Glutamatergic neuron (in vitro differentiated cells): ENCODE data around the gene ABCC10. TPM values are rescaled to one million over a fixed set of nuclear protein-coding genes. Genes with fewer than 3 reads are reported as not detected.
"Not testable (repeated sequence)": the region's sequence is repeated elsewhere in the genome, so short reads cannot be mapped to it uniquely, and the experiment has no call there.

Experiments used
- DNase-seq: peaks from one replicate; pipeline ENCODE4 v3.0.0; 2022
- H3K27ac Mint-ChIP-seq: one replicate; pipeline ENCODE4 v1.8.0; 2020; ENCODE audit warnings: mild to moderate bottlenecking, mixed read lengths, inconsistent platforms; ENCODE audit not compliant: unreplicated experiment
- H3K27me3 Mint-ChIP-seq: one replicate; pipeline ENCODE4 v1.8.0; 2020; ENCODE audit warnings: mild to moderate bottlenecking, moderate library complexity, mixed read lengths, inconsistent platforms; ENCODE audit not compliant: unreplicated experiment
- H3K36me3 Mint-ChIP-seq: one replicate; pipeline ENCODE4 v1.8.0; 2020; ENCODE audit warnings: mild to moderate bottlenecking, mixed read lengths, inconsistent platforms; ENCODE audit not compliant: unreplicated experiment
- H3K4me1 Mint-ChIP-seq: one replicate; pipeline ENCODE4 v1.8.0; 2020; ENCODE audit warnings: mild to moderate bottlenecking, low read depth, mixed read lengths, inconsistent platforms; ENCODE audit not compliant: unreplicated experiment
- H3K4me3 Mint-ChIP-seq: one replicate; pipeline ENCODE4 v1.8.0; 2020; ENCODE audit warnings: mild to moderate bottlenecking, mixed read lengths, inconsistent platforms; ENCODE audit not compliant: unreplicated experiment
- H3K9me3 Mint-ChIP-seq: one replicate; pipeline ENCODE4 v1.8.0; 2020; ENCODE audit warnings: mild to moderate bottlenecking, moderate library complexity, mixed read lengths, inconsistent platforms; ENCODE audit not compliant: unreplicated experiment
- CTCF ChIP-seq: fragments of 200-600 bp; sonication (generic); IDR thresholded peaks from one replicate; pipeline ENCODE4 v1.5.0; 2021; ENCODE audit not compliant: partially characterized antibody, unreplicated experiment
- total RNA-seq: library from RNA; stranded (reverse); fragmentation: NEBNext Ultra II Directional; extraction: Animal tissue kit (Norgen Biotek cat#: 25700); gene quantifications from one replicate; pipeline ENCODE4 v1.2.1, GENCODE V29; 2021; ENCODE audit not compliant: unreplicated experiment

ABCC10 gene
- total RNA-seq, 1 donor from 2014 or later: 94.8 TPM

GRCh38 chr6:43461936-43462335 is 34.6 kb downstream of the ABCC10 start:
- DNase-seq: no peak
- Mint-ChIP-seq H3K27me3 (peaks cover 1% of the 10 kb centered on the region), H3K4me3 (no peak overlapping the region), H3K36me3 (no peaks in the 10 kb centered on the region), H3K9me3 (peaks cover 2% of the 10 kb centered on the region), H3K4me1 (peaks cover 1% of the 10 kb centered on the region), H3K27ac (no peak overlapping the region)
- TF ChIP-seq CTCF: no peak

GRCh38 chr6:43464337-43464736 is 37.0 kb downstream of the ABCC10 start:
- no peaks in the 10 kb centered on the region for H3K27me3 Mint-ChIP-seq
- H3K36me3 Mint-ChIP-seq: no peaks in the 10 kb centered on the region
- H3K9me3 Mint-ChIP-seq: no peaks in the 10 kb centered on the region
- no peak for DNase-seq
- H3K4me3 Mint-ChIP-seq: no peak overlapping the region
- no peak overlapping the region for H3K27ac Mint-ChIP-seq
- H3K4me1 Mint-ChIP-seq: peaks cover 8% of the 10 kb centered on the region
- no peak for TF ChIP-seq CTCF

- no peak overlapping the region for H3K27ac Mint-ChIP-seq
- H3K4me1 Mint-ChIP-seq: peaks cover 8% of the 10 kb centered on the region
- H3K9me3 Mint-ChIP-seq: no peaks in the 10 kb centered on the region
- no peak overlapping the region for H3K4me3 Mint-ChIP-seq
- no peaks in the 10 kb centered on the region for H3K36me3 Mint-ChIP-seq
- no peak for TF ChIP-seq CTCF
- no peak for DNase-seq
- no peaks in the 10 kb centered on the region for H3K27me3 Mint-ChIP-seq
Measured at GRCh38 chr6:43465948-43466347, 38.6 kb downstream of the ABCC10 start.

GRCh38 chr6:43467265-43467664 is 39.9 kb downstream of the ABCC10 start:
- not testable (repeated sequence) for H3K27ac Mint-ChIP-seq, H3K36me3 Mint-ChIP-seq

GRCh38 chr6:43467752-43468151 is 40.4 kb downstream of the ABCC10 start:
- Mint-ChIP-seq H3K36me3 (no peaks in the 10 kb centered on the region), H3K4me3 (no peak overlapping the region), H3K27ac (peak overlapping the region; percentile 40), H3K4me1 (peaks cover 8% of the 10 kb centered on the region), H3K27me3 (no peaks in the 10 kb centered on the region), H3K9me3 (no peaks in the 10 kb centered on the region)
- DNase-seq: no peak
- TF ChIP-seq CTCF: no peak

More at GRCh38 chr6:43467265-43467664, 39.9 kb downstream of the ABCC10 start:
- H3K4me3 Mint-ChIP-seq, DNase-seq, H3K9me3 Mint-ChIP-seq, H3K4me1 Mint-ChIP-seq, H3K27me3 Mint-ChIP-seq: not testable (repeated sequence)

- TF ChIP-seq CTCF: no peak
- Mint-ChIP-seq H3K36me3 (no peaks in the 10 kb centered on the region), H3K4me1 (peaks cover 8% of the 10 kb centered on the region), H3K27me3 (no peaks in the 10 kb centered on the region), H3K9me3 (no peaks in the 10 kb centered on the region), H3K4me3 (peak overlapping the region; percentile 48), H3K27ac (no peak overlapping the region)
- no peak for DNase-seq
Measured at GRCh38 chr6:43468240-43468639, 40.9 kb downstream of the ABCC10 start.
